AG04450 (cell line): ENCODE results near the gene LINGO1. TPM values are rescaled to one million over a fixed set of nuclear protein-coding genes. Genes with fewer than 3 reads are reported as not detected.

Experiments
- CTCF ChIA-PET: fragments of 300-600, 350-600 bp; formaldehyde crosslinking; extraction: SDS; loops from one replicate; lab custom pipeline; 2022; ENCODE audit warnings: antibody characterized with exemption, inconsistent platforms; lab: Charles Lee
- POLR2A ChIA-PET: fragments of 350-600 bp; formaldehyde crosslinking; extraction: SDS; loops from one replicate; lab custom pipeline; 2021; ENCODE audit warnings: antibody characterized with exemption, inconsistent platforms; lab: Yijun Ruan, JAX
- DNase-seq: peaks from one replicate; pipeline ENCODE4 v3.0.0-alpha.2; 2011; ENCODE audit warnings: low read depth, low spot score
- H3K27ac ChIP-seq: one replicate; pipeline ENCODE4 v1.5.1; 2012; ENCODE audit warnings: low read depth, low read length, control low read depth
- H3K27me3 ChIP-seq: one replicate; pipeline ENCODE4 v1.6.0; 2012; ENCODE audit warnings: low read length; ENCODE audit not compliant: control insufficient read depth, insufficient read depth
- H3K4me3 ChIP-seq: 2 replicates; pipeline ENCODE4 v1.5.1; 2011; ENCODE audit warnings: mild to moderate bottlenecking, low read depth, low read length, control low read depth
- H3K9me3 ChIP-seq: 2 replicates; pipeline ENCODE4 v1.5.1; 2012; ENCODE audit warnings: low read length; ENCODE audit not compliant: control insufficient read depth, insufficient read depth
- CTCF ChIP-seq: IDR thresholded peaks from 2 replicates; pipeline ENCODE4 v1.5.1; 2011; ENCODE audit warnings: low read depth, low read length, control low read depth, inconsistent platforms
- polyA plus RNA-seq: library from polyadenylated mRNA; depleted of rRNA; stranded (reverse); fragments of >200 nt; gene quantifications from 2 replicates; pipeline ENCODE4 v1.2.3, GENCODE V29; 2011

LINGO1 gene
- polyA plus RNA-seq, 1 experiment = not detected

DNA sequence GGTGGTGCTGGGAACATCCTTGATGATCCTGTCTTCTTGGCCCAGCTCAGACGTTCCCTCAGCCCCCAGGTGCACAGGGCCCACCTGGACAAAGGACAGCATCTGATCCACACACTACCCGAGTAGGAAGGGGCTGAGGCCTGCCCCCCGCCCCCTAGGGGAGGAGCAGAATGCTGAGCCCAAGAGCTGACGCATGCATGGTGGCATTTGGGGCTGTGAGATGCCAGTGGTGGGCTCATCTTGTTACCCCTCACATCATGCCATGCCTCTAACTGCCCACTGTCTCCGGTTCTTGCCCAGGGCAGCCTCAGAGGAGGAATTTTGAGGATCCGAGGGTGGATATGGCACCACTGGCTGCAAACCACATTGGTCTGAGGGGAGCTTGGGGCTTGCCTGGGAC is 61.5 kb downstream of the LINGO1 start:
- POLR2A ChIA-PET = no interaction called here
- CTCF ChIA-PET = no interaction called here
- DNase-seq = no peak
- no peak for TF ChIP-seq CTCF
- Histone ChIP-seq H3K9me3 (peaks cover 3% of the 10 kb centered on the region; the same call in 1 of the 2 replicates), H3K4me3 (no peak overlapping the region), H3K27me3 (peaks cover 19% of the 10 kb centered on the region), H3K27ac (no peak overlapping the region)

GRCh38 chr15:77569729-77570125 is 63.0 kb downstream of the LINGO1 start:
- Histone ChIP-seq H3K27me3 (peaks cover 20% of the 10 kb centered on the region), H3K9me3 (peaks cover 3% of the 10 kb centered on the region; the same call in 1 of the 2 replicates), H3K27ac (no peak overlapping the region), H3K4me3 (no peak overlapping the region)
- ChIA-PET CTCF (interaction anchor here (1.1 to 1.2 kb wide), 2 partner anchors 27 to 451 kb away, joined by 4 to 6 read pairs; no protein-coding TSS in a partner anchor), POLR2A (no interaction called here)
- no peak for DNase-seq
- no peak for TF ChIP-seq CTCF

- H3K27me3 ChIP-seq = peaks cover 25% of the 10 kb centered on the region
- CTCF ChIA-PET = interaction anchor here (1.1 to 1.2 kb wide), 2 partner anchors 26 to 451 kb away, joined by 4 to 6 read pairs; no protein-coding TSS in a partner anchor
- H3K4me3 ChIP-seq = peak overlapping the region; percentile 25; the same call in 1 of the 2 replicates
- POLR2A ChIA-PET = no interaction called here
- DNase-seq = no peak
- peaks cover 3% of the 10 kb centered on the region; the same call in 1 of the 2 replicates for H3K9me3 ChIP-seq
- TF ChIP-seq CTCF = no peak
- no peak overlapping the region for H3K27ac ChIP-seq
These were observed 63.6 kb downstream of the LINGO1 start for GRCh38 chr15:77568973-77569728.

GRCh38 chr15:77568014-77568972 is 64.4 kb downstream of the LINGO1 start:
- no peak for DNase-seq
- H3K27me3 ChIP-seq = peaks cover 21% of the 10 kb centered on the region
- no peak overlapping the region for H3K27ac ChIP-seq
- no peak overlapping the region for H3K4me3 ChIP-seq
- H3K9me3 ChIP-seq = peaks cover 3% of the 10 kb centered on the region; the same call in 1 of the 2 replicates
- ChIA-PET POLR2A (no interaction called here), CTCF (interaction anchor here (1.2 kb wide), 1 partner anchor 25 kb away, joined by 6 read pairs; no protein-coding TSS in a partner anchor)
- TF ChIP-seq CTCF = no peak
